NB4 (cell line): ENCODE data around the gene PSMD4.

ENCODE experiments used
- CTCF ChIP-seq: IDR thresholded peaks from one replicate; pipeline ENCODE4 v1.5.1; 2012; ENCODE audit warnings: low read depth, low read length
- MYC ChIP-seq: IDR thresholded peaks from 2 replicates; pipeline ENCODE4 v1.6.1; 2011; ENCODE audit warnings: low read depth, low read length
- POLR2A ChIP-seq: IDR thresholded peaks from 2 replicates; pipeline ENCODE4 v1.6.1; 2011; ENCODE audit warnings: mild to moderate bottlenecking; ENCODE audit not compliant: insufficient read length; ENCODE audit errors: extremely low read depth

- TF ChIP-seq CTCF (no peak), POLR2A (no peak), MYC (no peak)
Observed at GRCh38 chr1:151246786-151247185, 7.7 kb upstream of the PSMD4 start.
